ENCODE measurements around the gene ANO1. TPM values are rescaled to one million over a fixed set of nuclear protein-coding genes. Genes with fewer than 3 reads are reported as not detected.
A peak's percentile ranks its signal among the peaks of the same experiment; 100 is the strongest.

The ANO1 gene
- total RNA-seq, 6 experiments from 2014 or later: not detected

- TF ChIP-seq CTCF (IDR thresholded peaks at IDR 0.05): no peak
- peaks cover 24% of the 10 kb centered on the region for H3K27me3 Mint-ChIP-seq (ENCODE audit: insufficient read depth)
- DNase-seq: no peak
Measured at GRCh38 chr11:70046089-70046488, 32.0 kb upstream of the ANO1 start.

GRCh38 chr11:70048279-70049024 lies 29.7 kb upstream of the ANO1 start:
- H3K4me1 Mint-ChIP-seq (ENCODE audit: low read depth): no peaks in the 10 kb centered on the region
- H3K9me3 Mint-ChIP-seq: peaks cover under 1% of the 10 kb centered on the region; the same call in 1 of the 2 replicates
- TF ChIP-seq CTCF (IDR thresholded peaks at IDR 0.05): peak; percentile 47
- DNase-seq: no peak
- H3K27me3 Mint-ChIP-seq (ENCODE audit: insufficient read depth): peaks cover 20% of the 10 kb centered on the region
- no peaks in the 10 kb centered on the region; the same call in 1 of the 2 replicates for H3K36me3 Mint-ChIP-seq (ENCODE audit: low read depth)
- no peak overlapping the region for H3K27ac Mint-ChIP-seq
- no peak overlapping the region for H3K4me3 Mint-ChIP-seq

More at GRCh38 chr11:70046089-70046488, 32.0 kb upstream of the ANO1 start:
- peaks cover 13% of the 10 kb centered on the region for H3K36me3 Mint-ChIP-seq (ENCODE audit: low read depth)
- no peak overlapping the region for H3K4me3 Mint-ChIP-seq
- no peaks in the 10 kb centered on the region for H3K4me1 Mint-ChIP-seq (ENCODE audit: low read depth)
- peaks cover 16% of the 10 kb centered on the region for H3K9me3 Mint-ChIP-seq
- no peak overlapping the region for H3K27ac Mint-ChIP-seq

GRCh38 chr11:70049045-70049444 lies 29.1 kb upstream of the ANO1 start:
- no peak for TF ChIP-seq CTCF (IDR thresholded peaks at IDR 0.05)
- no peak overlapping the region for H3K27ac Mint-ChIP-seq
- H3K9me3 Mint-ChIP-seq: no peaks in the 10 kb centered on the region
- no peaks in the 10 kb centered on the region for H3K36me3 Mint-ChIP-seq (ENCODE audit: low read depth)
- no peak for DNase-seq
- H3K4me1 Mint-ChIP-seq (ENCODE audit: low read depth): no peaks in the 10 kb centered on the region
- no peak overlapping the region for H3K4me3 Mint-ChIP-seq
- H3K27me3 Mint-ChIP-seq (ENCODE audit: insufficient read depth): peaks cover 20% of the 10 kb centered on the region

DNA sequence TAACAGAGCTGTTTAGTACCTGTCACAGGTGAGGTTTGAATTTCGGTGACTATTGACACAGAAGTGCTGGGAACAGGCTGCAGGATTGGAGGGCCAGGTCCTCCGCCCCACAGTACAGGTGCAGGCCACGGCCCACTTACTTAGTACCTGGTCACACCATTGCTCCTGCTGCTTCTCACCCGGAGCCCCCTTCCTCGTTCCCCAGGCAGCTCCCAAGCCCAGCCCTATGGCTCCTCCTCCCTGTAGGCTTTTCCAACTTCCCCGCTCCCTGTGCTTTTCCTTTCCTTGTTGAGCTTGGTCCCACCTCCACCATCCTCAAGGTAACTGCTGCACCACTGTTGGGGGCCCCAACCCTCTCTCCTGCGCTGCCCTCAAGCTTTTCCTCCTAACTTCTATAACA lies 27.9 kb upstream of the ANO1 start:
- no peak for TF ChIP-seq CTCF (IDR thresholded peaks at IDR 0.05)
- Mint-ChIP-seq H3K36me3 (ENCODE audit: low read depth) (no peaks in the 10 kb centered on the region), H3K27me3 (ENCODE audit: insufficient read depth) (peaks cover 20% of the 10 kb centered on the region), H3K4me3 (no peak overlapping the region), H3K27ac (no peak overlapping the region), H3K4me1 (ENCODE audit: low read depth) (no peaks in the 10 kb centered on the region), H3K9me3 (no peaks in the 10 kb centered on the region)
- DNase-seq: no peak

- Mint-ChIP-seq H3K4me1 (ENCODE audit: low read depth) (no peaks in the 10 kb centered on the region), H3K4me3 (no peak overlapping the region), H3K27me3 (ENCODE audit: insufficient read depth) (peaks cover 34% of the 10 kb centered on the region), H3K27ac (no peak overlapping the region), H3K36me3 (ENCODE audit: low read depth) (peaks cover 19% of the 10 kb centered on the region), H3K9me3 (peaks cover 20% of the 10 kb centered on the region)
- TF ChIP-seq CTCF (IDR thresholded peaks at IDR 0.05): no peak
- DNase-seq: no peak
Measured at GRCh38 chr11:70054004-70054403, 24.1 kb upstream of the ANO1 start.

Measured in HFFc6 (cell line).